ENCODE results near the gene TASL.
"Not testable (repeated sequence)": the region's sequence is repeated elsewhere in the genome, so short reads cannot be mapped to it uniquely, and the experiment has no call there.

Gene TASL, protein sequence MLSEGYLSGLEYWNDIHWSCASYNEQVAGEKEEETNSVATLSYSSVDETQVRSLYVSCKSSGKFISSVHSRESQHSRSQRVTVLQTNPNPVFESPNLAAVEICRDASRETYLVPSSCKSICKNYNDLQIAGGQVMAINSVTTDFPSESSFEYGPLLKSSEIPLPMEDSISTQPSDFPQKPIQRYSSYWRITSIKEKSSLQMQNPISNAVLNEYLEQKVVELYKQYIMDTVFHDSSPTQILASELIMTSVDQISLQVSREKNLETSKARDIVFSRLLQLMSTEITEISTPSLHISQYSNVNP

DNA sequence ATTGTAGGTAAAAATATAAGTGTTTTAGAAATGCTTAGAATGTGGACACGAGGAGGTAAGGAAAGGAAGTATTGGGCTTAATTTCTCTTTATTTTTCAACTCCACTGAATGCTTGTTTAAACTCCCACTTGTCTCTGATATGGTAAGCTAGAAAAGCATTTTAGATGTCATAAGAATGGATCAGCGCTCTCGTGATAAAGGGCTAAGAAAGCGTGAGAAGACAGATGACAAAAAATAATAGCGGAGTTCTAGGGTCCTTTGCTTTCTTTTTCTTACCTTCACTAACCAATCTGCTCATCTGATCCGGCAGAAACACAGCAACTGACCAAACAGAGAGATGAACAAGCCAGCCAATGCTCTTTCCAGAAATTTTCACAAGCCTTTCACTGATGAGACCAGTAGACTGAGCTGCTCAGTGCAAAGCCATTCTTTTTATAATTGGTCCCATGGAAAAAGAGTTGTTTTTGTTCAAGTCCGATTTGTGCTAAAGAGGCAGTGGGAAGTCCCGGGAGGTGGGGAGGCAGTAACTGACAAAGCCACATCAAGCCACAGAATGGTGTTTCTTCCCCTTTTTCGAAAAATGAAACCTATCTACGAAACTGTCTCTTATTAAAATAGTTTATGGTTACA lies at the start of gene TASL:
Gene TASL, minus strand, starts transcription at position 405 of the 630 bp plus-strand sequence. CDS start 17,411 bp downstream, outside the sequence.
- DNase-seq (ENCODE audit: low spot score) = no peak

DNA sequence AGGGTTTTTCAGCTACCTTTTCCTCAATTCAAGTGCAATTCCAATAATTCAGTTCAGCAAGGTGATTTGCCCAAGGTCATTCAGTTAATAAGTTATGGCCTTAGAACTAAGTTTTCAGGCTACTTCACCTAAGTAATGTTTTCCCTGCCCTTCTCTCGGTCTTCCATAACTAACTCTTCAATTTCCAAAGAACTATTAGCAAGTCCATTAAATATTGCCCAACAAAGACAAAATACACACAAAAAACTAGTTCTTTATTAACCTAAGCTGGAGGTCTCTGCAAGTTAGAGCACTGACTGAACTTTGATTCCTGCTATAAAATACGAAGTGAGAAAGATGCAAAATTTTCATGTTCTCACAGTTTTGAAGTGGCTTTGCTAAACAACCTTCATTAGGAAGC lies 48.8 kb upstream of the TASL start:
- no peak for DNase-seq (ENCODE audit: low spot score)

DNA sequence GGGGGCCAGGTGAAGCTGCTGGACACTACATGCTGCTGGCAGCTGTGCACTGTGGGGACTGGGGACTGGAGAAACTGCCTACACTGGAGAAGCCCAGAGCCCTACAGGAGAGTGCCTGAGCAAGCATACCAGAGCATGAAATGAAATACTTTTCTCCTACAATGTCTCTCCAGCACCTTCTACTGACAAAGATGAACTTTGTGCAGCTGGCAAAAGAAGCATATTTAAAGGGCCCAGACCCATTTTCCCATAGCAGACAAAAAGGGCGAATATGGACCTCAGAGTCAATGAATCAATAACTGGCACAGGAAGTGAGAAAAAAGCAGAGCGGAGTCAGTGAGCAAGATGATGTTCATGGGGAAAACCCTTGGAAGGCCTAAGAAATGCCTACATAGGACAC lies 44.8 kb upstream of the TASL start:
- DNase-seq (ENCODE audit: low spot score) = no peak

DNA sequence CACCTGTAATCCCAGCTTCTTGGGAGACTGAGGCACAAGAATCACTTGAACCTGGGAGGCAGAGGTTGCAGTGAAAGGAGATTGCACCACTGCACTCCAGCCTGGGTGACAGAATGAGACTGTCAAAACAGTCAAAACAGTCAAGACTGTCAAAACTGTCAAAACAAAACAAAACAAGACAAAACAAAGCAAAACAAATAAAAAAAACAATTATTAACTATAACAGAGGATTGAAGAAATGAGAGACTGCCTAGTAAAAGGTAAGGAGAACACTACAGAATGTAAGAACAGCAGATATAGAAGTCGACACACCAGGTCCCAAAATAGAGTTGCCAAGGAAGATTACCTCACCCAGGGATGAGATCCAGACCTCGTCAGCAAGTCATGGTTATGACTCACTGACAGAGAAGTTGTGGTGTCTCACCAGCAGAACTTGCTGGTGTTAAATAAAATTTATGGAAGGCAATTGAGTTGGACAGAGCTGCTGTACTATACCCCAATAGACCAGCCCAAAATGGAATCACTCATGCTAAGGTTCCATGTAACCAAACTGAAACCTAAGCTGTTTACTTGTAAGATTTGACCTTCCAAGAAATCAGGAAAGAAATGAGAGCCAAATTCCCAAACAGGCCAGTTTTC lies 43.5 kb upstream of the TASL start:
- DNase-seq (ENCODE audit: low spot score) = no peak

DNA sequence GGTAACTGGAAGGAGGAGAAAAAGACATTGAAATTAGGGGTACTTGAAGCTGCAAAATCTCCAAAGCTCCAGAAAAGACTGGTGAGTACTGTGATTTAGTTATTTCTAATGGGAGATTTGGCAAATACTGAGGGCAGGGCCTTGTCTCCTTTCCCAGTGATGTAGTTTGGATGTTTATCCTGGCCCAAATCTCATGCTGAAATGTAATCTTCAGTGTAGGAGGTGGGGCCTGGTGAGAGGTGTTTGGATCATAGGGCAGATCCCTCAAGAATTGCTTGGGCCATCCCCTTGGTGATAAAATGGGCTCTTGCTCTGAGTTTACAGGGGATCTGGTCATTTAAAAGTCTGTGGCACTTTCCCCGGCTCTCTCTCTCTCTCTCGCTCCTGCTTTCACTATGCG lies 42.6 kb upstream of the TASL start:
- DNase-seq (ENCODE audit: low spot score) = no peak

DNA sequence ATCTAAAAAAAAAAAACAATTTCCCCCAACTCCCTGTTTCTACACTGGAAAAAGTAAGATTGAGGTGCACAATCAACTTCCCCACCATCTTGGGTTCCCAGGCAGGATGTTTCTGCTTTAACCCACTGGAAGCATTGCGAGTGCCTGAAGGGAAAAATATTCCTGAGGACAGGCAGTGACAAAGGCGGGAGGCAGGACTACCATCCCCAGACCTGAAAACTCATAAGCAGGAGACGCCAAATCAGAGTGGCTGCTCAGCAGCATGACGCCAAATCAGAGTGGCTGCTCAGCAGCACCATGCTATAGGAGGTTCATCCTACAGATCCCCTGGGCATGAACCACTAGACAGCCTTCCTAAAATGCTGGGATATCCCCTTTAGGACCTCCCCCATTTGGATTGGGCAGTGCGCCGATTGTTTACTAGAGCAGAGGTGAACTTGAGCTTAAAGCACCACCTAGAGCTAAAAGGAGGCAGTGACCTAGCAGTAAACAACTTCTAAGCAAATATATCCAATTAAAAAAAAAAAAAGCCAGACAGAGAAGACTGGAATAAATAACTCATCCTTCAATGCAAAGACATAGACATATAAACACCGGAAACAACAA lies 40.7 kb upstream of the TASL start:
- no peak for DNase-seq (ENCODE audit: low spot score)

DNA sequence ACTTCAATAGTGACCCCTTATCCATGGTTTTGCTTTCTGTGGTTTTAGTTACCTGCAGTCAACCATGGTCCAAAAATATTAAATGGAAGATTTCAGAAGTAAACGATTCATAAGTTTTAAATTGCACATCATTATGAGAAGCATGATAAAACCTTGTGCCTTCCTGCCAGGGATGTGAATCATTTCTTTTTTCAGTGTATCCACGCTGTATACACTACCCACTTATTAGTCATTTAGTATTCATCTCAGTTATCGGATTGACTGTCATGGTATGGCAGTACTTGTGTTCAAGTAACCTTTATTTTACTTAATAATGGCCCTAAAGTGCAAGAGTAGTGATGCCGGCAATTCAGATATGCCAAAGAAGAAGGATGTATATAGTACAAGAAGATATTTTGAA lies 37.7 kb upstream of the TASL start:
- no peak for DNase-seq (ENCODE audit: low spot score)

DNA sequence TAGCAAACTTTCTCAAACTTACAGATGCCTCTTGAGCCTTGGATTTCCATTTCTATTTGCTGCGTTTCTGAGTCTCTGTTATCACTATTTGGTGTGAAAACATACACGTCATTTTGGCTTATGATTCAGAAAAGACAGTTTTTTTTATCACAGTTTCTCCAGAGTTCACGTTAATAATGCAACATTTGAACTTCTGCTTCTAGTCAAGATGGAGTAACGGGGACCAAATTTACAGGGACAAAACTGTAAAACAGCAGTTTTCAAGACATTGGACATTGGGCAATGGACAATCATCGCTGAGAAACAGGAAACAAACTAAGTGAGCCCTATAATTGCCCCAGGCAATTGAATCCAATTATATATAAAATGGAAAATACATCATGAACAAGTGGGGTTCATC lies 36.2 kb upstream of the TASL start:
- DNase-seq (ENCODE audit: low spot score) = no peak

DNA sequence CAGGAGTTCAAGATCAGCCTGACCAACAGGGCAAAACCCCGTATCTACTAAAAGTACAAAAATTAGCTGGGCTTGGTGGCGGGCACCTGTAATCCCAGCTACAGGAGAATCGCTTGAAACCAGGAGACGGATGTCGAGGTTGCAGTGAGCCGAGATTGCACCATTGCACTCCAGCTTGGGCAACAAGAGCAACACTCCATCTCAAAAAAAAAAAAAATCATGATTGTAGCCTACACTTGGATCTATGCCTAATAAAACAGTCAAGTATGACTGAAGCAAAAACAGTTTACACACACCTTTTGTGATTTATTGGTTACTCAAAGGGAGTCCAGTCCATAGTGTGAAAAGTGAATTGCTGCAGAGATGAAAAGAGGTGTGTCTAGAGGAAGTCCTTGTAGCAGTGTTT lies 34.7 kb upstream of the TASL start:
- no peak for DNase-seq (ENCODE audit: low spot score)

DNA sequence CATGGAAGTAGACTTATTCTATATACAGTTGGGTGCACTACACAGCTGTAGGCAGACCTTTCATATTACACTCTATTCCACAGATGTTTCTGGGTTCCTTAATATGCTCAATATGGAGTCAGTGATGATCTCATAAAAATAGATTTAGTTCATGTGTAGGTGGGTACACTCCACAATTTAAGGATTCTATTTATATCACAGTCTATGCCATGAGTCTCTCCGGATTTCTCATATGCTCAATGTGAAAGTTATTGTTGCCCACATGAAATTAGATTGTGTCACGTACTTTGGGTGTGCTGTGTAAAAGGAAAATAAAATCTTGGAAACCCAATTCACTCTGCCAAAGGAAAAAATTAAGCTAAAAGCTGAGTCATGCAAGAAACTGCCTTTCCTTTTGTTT lies 32.5 kb upstream of the TASL start:
- DNase-seq (ENCODE audit: low spot score) = no peak

DNA sequence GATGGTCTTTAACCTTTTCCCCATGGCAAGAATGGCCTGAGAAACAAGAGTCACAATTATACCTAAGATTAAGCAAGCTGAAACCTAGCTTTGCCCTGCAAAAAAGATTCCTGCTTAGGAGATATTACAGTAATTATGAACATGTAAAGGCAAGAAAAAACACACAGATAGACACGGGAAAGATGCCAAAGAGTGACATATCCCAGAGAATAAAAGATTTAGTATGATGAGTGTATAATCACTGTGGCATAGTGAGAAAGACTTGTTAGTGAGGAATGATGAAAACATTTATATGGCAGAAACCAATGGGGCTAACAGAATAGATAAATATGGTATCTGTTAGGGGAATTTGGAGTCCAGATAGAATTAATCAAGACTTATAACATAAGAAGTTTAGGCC lies 29.6 kb upstream of the TASL start:
- DNase-seq (ENCODE audit: low spot score) = no peak

DNA sequence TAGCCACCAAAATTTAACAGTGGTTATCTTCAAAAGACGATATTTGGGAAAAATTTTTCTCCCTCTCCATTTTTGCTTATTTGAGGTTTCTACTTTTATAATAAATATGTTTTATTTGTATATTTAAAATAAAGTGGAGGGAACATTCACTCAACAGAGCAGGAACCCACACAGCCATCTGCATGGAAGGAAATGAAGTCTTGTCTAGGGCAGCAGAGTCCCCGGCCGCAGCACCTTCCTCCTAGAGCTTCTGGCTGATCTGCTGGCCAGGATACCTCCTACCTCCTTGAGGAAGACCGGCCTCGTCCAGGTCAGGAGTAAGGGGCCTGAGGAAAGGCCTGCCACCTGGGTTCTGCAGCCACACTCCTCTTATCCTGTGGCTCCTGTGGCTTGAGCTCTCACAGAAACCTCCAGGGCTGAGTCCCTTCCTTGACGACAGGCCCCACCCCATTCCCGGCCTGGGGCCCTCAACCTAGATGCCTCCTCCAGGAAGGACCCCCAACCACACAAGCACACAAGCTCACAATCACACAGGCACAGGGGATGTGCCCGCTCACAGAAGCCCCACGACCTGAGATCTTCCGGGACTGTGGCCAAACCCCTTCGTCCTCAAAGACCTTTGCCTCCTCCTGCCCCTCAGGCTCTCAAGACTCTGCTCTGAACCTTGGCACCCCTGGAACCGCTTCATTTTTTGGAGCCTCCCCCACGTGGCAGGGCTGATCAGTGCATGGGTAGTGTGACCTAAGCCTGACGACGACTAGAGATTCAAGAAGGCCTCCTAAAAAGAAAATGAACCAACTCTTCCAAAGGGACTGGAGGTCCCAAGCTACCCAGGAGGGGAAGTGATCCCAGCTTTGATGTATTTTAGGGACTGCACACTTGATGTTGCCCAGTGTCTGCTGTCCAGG lies 23.0 kb upstream of the TASL start:
- DNase-seq (ENCODE audit: low spot score) = not testable (repeated sequence)

DNA sequence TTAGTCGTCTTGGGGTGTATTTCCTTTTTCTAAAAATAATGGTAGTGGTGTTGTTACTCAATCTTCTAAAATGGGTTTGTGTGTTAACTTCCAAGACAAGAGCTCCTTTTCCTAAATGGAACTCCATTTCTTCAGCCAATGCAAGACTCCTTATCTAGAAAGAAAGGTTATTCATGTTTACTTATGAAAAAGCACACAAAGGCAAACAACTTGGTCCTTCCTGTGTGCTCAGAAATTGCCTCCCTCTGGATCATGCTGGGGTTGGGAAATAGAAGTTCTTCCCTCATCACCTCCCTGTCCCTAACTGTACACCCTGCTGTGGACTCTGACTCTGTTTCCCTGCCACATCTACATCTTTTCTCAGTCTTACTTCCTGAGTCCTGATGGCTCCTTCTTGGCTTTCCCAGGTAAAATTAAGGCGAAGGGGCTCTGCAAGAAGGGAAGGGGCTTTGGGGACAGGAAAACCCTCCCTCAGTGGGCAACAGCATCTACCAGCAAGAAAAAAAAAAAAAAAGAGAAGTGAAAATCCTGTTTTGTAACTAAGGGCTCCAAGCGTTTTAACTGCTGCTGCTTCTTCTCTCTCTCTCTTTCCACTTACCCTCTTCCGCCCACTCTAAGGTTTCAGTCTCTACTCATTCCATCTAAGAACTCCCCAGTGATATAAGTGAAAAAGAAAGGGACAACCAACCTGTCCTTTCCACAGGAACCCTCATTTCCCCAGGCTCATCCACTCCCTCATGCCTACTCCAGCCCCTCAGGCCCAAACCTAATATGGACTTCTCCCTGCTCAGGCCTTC lies 19.8 kb upstream of the TASL start:
- no peak for DNase-seq (ENCODE audit: low spot score)

DNA sequence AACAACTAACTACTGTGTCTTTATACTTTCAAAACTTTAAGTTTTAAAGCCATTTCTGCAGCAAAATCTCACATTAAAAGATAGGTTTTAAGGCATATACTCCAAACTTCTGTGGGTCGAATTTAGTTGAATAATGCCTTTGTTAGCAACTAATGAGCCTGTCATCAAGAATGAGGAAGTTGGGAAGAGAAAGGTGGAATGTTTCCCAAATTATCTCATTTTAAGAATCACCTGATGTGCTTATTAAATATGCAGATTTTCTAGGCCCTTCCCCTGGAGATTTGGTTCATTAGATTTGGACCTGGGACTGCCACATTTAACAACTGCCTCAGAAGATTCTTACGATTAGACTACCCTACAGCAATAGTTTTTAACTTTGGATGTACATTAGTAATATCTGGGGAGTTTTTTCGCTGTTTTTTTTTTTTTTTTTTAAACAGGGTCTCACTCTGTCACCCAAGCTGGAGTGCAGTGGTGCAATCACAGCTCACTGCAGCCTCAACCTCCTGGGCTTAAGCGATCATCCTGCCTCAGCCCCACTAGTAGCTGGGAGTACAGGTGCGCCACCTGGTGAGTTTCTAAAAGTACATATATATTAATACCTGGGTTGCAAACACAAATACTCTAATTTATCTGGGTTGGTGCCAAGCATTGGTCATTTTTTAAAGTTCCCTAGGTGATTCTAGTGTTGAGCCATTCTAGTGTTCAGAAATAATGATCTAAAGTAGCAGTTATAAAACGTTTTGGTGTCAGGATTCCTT lies 16.1 kb upstream of the TASL start:
- DNase-seq (ENCODE audit: low spot score) = no peak

DNA sequence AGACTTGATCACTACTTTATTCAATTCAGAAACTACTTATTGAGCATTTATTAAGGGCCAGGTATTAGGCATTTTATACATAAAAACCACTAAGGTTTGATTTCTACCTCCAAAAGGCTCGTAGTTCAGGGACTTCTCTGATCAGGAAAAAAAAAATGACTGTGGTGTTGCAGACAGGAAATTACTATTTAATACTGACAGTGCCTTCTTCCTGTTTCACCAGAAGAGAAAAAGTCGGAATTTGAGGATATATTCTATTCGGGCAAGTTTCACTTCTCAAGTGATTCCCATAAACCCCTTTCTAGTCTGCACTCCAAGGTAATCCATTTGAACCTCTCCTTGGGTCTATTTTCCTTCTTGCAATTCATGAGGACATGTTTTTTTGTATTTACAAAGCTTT lies 15.3 kb upstream of the TASL start:
- DNase-seq (ENCODE audit: low spot score) = no peak

DNA sequence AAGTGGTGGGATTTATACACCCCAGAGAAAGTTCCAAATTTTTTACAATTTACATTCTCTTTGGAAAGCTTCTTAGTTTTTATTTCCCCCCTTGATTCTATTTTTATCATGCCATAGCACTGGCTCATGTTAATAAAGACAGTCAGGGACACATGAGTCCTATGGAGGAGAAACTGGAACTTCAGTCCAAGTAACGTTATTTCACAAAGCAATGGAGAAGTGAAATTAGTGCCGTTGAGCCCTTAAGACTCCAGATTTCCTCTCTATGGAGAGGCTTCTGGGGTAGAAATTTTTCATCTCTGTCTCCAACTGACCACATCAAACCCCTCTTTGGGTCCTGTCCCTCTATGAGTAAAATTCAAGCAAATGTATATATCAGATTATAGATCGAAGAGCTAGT lies 12.8 kb upstream of the TASL start:
- DNase-seq (ENCODE audit: low spot score) = no peak

DNA sequence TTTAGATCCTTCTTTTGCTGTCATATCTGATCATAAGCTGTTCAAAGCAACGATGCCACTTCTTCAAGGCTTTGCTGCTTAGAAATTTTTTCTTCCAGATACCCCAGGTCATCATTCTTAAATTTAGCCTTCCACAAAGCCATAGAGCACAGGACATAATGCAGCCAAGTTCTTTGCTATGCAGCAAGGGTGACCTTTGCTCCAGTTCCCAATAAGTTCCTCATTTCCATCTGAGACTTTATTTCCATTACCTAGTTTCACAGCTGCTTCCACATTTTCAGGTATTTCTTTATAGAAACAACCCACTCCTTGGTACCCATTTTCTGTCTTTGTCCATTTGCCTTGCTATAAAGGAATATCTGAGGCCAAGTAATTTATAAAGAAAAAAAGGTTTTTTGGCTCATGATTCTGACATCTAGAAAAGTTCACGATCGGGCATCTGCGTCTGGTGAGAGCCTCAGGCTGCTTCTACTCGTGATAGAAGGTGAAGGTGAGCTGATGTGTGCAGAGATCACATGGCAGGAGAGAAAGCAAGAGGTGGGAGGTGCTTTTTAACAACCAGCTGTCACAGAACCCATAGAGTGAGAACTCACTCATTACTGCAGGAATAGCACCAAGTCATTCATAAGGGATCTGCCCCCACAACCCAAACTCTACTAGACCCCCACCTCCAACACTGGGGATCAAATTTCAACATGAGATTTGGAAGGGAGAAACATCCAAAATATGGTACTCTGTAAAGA lies 11.8 kb upstream of the TASL start:
- no peak for DNase-seq (ENCODE audit: low spot score)

DNA sequence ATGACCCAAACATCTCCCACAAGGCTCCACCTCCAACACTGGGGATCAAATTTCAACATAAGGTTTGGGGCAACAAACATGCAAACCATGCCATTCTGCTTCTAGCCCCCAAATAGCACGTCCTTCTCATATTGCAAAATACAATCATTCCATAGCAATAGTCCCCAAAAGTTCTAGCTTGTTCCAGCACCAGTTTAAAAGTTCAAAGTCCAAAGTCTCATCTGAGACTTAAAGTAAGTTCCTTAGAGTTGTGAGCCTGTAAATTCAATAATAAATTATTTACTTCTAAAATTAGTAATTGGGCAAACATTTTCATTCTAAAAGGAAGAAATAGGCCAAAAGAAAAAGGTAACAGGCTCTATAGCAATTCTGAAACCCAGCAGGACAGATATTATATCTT lies 8.9 kb upstream of the TASL start:
- no peak for DNase-seq (ENCODE audit: low spot score)

DNA sequence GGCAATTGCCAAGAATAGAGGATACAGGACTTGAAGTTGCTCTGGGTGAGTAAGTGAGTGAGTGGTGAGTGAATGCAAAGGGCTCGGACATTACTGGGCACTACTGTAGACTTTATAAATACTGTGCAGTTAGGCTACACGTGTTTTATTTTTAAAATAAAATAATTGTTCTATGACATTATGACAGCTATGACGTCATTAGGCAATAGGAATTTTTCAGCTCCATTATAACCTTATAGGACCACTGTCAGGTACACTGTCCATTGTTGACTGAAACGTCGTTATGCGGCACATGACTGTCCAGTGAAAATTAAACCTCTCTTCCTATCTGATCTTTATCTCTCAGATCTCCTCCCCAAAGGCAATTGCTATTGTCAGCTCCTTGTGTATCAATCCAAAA lies 5.1 kb upstream of the TASL start:
- no peak for DNase-seq (ENCODE audit: low spot score)

DNA sequence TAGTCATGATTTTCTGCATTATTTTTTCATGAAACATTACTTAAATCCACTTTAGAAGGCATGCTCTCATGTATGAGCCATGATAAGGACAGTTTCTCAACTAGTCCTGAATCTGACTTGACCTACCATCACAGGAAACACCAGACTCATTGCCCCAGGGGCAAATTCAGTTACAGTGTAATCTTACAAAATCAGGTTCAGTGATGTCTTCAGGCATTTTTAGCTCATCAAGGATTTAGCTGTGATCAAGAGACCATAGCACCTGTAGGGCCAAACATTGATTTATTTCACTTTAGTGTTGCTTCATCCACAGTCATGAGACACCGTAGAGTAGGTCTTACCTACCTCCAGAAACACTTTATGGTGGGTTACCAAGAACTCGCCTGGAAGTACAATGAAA lies 3.1 kb upstream of the TASL start:
- DNase-seq (ENCODE audit: low spot score) = no peak
